Ishikawa (cell line): ENCODE data around the gene FLOT2.
A peak's percentile ranks its signal among the peaks of the same experiment; 100 is the strongest.

Experiments
- CEBPB ChIP-seq: IDR thresholded peaks from 2 replicates; pipeline ENCODE4 v1.6.1; 2012
- CREB1 ChIP-seq: IDR thresholded peaks from 2 replicates; pipeline ENCODE4 v1.6.1; 2012; ENCODE audit warnings: low read depth
- EGR1 ChIP-seq: IDR thresholded peaks from 2 replicates; pipeline ENCODE4 v1.6.1; 2012
- EP300 ChIP-seq: IDR thresholded peaks from 2 replicates; pipeline ENCODE4 v1.6.1; 2012; ENCODE audit warnings: borderline replicate concordance
- FOXM1 ChIP-seq: IDR thresholded peaks from 2 replicates; pipeline ENCODE4 v1.6.1; 2012; ENCODE audit warnings: low read depth, borderline replicate concordance
- NFIC ChIP-seq: IDR thresholded peaks from 2 replicates; pipeline ENCODE4 v1.6.1; 2012
- RAD21 ChIP-seq: IDR thresholded peaks from 2 replicates; pipeline ENCODE4 v1.6.1; 2012; ENCODE audit warnings: low read depth
- TAF1 ChIP-seq: IDR thresholded peaks from 2 replicates; pipeline ENCODE4 v1.6.1; 2012; ENCODE audit warnings: low read depth, mild to moderate bottlenecking
- TCF12 ChIP-seq: IDR thresholded peaks from 2 replicates; pipeline ENCODE4 v1.6.1; 2012; ENCODE audit warnings: low read depth
- TEAD4 ChIP-seq: IDR thresholded peaks from 2 replicates; pipeline ENCODE4 v1.6.1; 2012
- YY1 ChIP-seq: IDR thresholded peaks from 2 replicates; pipeline ENCODE4 v1.6.1; 2012; ENCODE audit warnings: low read depth
- ZBTB7A ChIP-seq: IDR thresholded peaks from 2 replicates; pipeline ENCODE4 v1.6.1; 2012; ENCODE audit warnings: low read depth
- TF ChIP-seq, protein P1 (sequence below): IDR thresholded peaks from 2 replicates; pipeline ENCODE4 v1.6.1; 2012
- TF ChIP-seq, protein P2 (sequence below): IDR thresholded peaks from 2 replicates; pipeline ENCODE4 v1.6.1; 2012
- TF ChIP-seq, protein P3 (sequence below): IDR thresholded peaks from 2 replicates; pipeline ENCODE4 v1.6.1; 2012; ENCODE audit warnings: low read depth, mild to moderate bottlenecking

FLOT2 gene

DNA sequence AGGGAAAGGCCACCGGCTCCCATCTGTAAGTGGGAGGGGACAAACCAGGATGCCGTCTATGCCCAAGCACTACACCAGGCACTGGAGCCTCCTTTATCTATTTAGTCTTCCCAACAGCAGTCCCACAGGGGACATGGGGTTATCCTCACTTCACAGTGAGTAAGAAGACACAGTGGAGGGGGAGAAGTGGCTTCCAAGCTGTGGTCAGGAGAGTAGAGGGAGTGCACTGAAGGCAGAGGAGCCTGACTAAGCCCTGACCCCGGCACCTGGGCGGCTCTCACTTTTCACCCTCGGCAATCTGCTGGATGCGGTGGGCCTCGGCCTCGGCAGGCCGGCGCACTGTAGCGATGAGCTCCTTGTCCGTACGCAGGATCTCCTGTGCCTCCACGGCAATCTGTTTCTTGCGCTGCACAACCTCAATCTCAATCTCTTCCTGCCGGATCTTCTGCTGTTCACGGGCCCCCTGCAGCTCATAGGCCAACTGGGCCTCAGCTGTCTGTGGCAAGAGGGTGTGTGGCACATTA lies 15.9 kb downstream of the FLOT2 start:
- TF ChIP-seq, protein P1, sequence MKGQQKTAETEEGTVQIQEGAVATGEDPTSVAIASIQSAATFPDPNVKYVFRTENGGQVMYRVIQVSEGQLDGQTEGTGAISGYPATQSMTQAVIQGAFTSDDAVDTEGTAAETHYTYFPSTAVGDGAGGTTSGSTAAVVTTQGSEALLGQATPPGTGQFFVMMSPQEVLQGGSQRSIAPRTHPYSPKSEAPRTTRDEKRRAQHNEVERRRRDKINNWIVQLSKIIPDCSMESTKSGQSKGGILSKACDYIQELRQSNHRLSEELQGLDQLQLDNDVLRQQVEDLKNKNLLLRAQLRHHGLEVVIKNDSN = no peak
- no peak for TF ChIP-seq CEBPB
- no peak for TF ChIP-seq TCF12
- TF ChIP-seq NFIC = no peak
- no peak for TF ChIP-seq YY1
- no peak for TF ChIP-seq TAF1
- TF ChIP-seq TEAD4 = no peak
- TF ChIP-seq, protein P2, sequence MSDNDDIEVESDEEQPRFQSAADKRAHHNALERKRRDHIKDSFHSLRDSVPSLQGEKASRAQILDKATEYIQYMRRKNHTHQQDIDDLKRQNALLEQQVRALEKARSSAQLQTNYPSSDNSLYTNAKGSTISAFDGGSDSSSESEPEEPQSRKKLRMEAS = no peak
- no peak for TF ChIP-seq ZBTB7A
- TF ChIP-seq EGR1 = no peak
- no peak for TF ChIP-seq FOXM1
- TF ChIP-seq, protein P3, sequence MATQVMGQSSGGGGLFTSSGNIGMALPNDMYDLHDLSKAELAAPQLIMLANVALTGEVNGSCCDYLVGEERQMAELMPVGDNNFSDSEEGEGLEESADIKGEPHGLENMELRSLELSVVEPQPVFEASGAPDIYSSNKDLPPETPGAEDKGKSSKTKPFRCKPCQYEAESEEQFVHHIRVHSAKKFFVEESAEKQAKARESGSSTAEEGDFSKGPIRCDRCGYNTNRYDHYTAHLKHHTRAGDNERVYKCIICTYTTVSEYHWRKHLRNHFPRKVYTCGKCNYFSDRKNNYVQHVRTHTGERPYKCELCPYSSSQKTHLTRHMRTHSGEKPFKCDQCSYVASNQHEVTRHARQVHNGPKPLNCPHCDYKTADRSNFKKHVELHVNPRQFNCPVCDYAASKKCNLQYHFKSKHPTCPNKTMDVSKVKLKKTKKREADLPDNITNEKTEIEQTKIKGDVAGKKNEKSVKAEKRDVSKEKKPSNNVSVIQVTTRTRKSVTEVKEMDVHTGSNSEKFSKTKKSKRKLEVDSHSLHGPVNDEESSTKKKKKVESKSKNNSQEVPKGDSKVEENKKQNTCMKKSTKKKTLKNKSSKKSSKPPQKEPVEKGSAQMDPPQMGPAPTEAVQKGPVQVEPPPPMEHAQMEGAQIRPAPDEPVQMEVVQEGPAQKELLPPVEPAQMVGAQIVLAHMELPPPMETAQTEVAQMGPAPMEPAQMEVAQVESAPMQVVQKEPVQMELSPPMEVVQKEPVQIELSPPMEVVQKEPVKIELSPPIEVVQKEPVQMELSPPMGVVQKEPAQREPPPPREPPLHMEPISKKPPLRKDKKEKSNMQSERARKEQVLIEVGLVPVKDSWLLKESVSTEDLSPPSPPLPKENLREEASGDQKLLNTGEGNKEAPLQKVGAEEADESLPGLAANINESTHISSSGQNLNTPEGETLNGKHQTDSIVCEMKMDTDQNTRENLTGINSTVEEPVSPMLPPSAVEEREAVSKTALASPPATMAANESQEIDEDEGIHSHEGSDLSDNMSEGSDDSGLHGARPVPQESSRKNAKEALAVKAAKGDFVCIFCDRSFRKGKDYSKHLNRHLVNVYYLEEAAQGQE = no peak
- TF ChIP-seq RAD21 = no peak
- no peak for TF ChIP-seq CREB1
- no peak for TF ChIP-seq EP300

DNA sequence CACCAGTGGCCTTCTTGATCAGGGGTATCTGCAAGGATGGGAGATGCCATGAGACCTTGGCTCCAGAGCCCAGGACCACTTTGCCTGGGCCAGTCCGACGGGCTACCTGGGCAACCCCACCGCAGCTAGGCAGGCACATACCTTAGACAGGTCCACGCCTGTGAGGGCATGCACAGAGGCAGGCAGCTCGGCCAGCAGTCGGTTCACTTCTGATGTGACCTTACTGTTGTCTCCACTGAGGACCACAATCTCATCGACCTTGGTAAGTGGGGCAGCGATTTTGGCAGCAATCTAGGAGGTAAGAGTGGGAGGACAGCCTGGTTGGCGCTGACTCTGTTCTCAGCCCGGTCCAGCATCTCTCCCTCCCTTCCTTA lies 17.0 kb downstream of the FLOT2 start:
- TF ChIP-seq EP300 (no peak), RAD21 (no peak), EGR1 (no peak), CREB1 (no peak), TEAD4 (no peak), FOXM1 (no peak), TCF12 (no peak), CEBPB (no peak), YY1 (no peak), NFIC (no peak), TAF1 (no peak), ZBTB7A (no peak)
- TF ChIP-seq, protein P1 = no peak
- TF ChIP-seq, protein P2 = no peak
- TF ChIP-seq, protein P3 = no peak

DNA sequence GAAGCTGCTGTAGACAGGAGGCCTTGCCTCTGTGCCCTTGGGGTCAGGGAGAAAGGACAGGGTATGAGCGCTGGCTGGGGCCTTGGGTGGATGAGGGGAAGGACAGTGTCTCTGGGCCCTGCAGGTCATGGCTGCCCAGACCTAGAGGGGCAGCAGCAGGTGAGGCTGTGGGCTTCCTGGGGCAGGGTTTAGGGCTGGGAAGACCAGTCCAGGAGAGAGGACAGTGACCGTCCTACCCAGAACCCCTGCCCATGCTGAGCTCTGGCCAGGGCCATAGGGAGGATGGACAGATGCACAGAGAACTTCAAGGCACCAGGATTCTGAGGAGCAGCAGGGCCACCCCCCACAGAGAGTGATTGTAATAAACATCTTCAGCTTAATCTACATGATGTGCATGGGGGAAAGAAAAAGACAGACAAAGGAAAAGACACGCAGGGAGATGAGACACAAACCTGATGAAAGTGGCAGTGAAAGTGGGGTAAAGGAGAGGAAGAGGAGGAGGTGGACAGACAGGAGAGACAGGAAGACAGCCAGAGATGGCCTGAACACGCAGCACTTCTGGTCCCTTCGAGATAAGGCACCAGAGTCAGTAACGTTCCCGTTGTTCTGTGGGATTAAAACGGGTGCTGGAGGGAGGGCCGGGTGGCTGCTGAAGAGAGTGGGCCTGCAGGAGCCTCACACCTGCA lies 17.5 kb downstream of the FLOT2 start:
- TF ChIP-seq CEBPB (no peak), EP300 (no peak), RAD21 (no peak), TEAD4 (no peak), EGR1 (no peak)
- TF ChIP-seq, protein P1 = no peak

DNA sequence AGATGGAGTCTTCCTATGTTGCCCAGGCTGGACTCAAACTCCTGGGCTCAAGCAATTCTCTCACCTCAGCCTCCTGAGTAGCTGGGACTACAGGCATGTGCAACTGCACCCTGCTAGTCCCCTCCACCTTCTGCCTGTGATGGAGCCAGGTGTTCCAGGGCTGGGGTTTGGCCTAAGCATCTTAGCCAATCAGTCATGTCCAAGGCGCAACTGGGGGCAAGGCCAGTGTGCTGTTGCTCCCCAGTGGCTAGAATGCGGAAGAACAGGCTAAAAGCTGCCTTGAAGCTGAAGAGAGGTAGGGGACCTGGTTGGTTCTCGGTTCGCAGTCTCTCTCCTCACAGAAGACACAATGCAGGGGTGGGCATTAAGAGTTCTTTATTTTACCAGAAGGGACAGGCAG lies 18.6 kb downstream of the FLOT2 start:
- TF ChIP-seq, protein P2 = no peak
- TF ChIP-seq TEAD4 (peak; percentile 94), CEBPB (no peak), CREB1 (no peak), RAD21 (peak; percentile 92), EP300 (no peak), TAF1 (no peak), FOXM1 (no peak), ZBTB7A (no peak), YY1 (no peak), NFIC (no peak), TCF12 (no peak), EGR1 (no peak)
- TF ChIP-seq, protein P3 = no peak
- TF ChIP-seq, protein P1 = no peak
